ENCODE results near the gene GZMA.
"Not testable (repeated sequence)": the region's sequence is repeated elsewhere in the genome, so short reads cannot be mapped to it uniquely, and the experiment has no call there.

Gene GZMA

GRCh38 chr5:55096861-55097260 is 5.6 kb upstream of the GZMA start:
- Histone ChIP-seq H3K27me3 (ENCODE audit: insufficient read depth, insufficient read length) (no peaks in the 10 kb centered on the region), H3K36me3 (ENCODE audit: insufficient read depth, insufficient read length, low read length) (no peaks in the 10 kb centered on the region), H3K9me3 (ENCODE audit: insufficient read depth, low read length) (no peaks in the 10 kb centered on the region), H3K4me3 (ENCODE audit: insufficient read length, low read depth) (no peak overlapping the region), H3K4me1 (ENCODE audit: insufficient read depth, insufficient read length) (no peaks in the 10 kb centered on the region), H3K9ac (ENCODE audit: insufficient read length, low read depth) (no peak overlapping the region)
- TF ChIP-seq ZNF274 (IDR thresholded peaks at IDR 0.05; ENCODE audit: low read depth, low read length) (no peak), YY1 (IDR thresholded peaks at IDR 0.05; ENCODE audit: insufficient read depth, insufficient read length) (no peak), SUZ12 (IDR thresholded peaks at IDR 0.05; ENCODE audit: extremely low read depth, insufficient read depth, insufficient read length) (no peak)
- DNase-seq (ENCODE audit: low read depth, low spot score), result no peak

GRCh38 chr5:55101148-55101547 is 1.3 kb upstream of the GZMA start:
- not testable (repeated sequence) for H3K27me3 ChIP-seq (ENCODE audit: insufficient read depth, insufficient read length); H3K4me3 ChIP-seq (ENCODE audit: insufficient read length, low read depth); H3K9me3 ChIP-seq (ENCODE audit: insufficient read depth, low read length); H3K4me1 ChIP-seq (ENCODE audit: insufficient read depth, insufficient read length); H3K9ac ChIP-seq (ENCODE audit: insufficient read length, low read depth); H3K36me3 ChIP-seq (ENCODE audit: insufficient read depth, insufficient read length, low read length); DNase-seq (ENCODE audit: low read depth, low spot score)

- DNase-seq (ENCODE audit: low read depth, low spot score), result no peak
- Histone ChIP-seq H3K4me1 (ENCODE audit: insufficient read depth, insufficient read length) (no peaks in the 10 kb centered on the region), H3K27me3 (ENCODE audit: insufficient read depth, insufficient read length) (no peaks in the 10 kb centered on the region), H3K4me3 (ENCODE audit: insufficient read length, low read depth) (no peak overlapping the region), H3K9ac (ENCODE audit: insufficient read length, low read depth) (no peak overlapping the region), H3K36me3 (ENCODE audit: insufficient read depth, insufficient read length, low read length) (no peaks in the 10 kb centered on the region), H3K9me3 (ENCODE audit: insufficient read depth, low read length) (no peaks in the 10 kb centered on the region)
- no peak for TF ChIP-seq ZNF274 (IDR thresholded peaks at IDR 0.05; ENCODE audit: low read depth, low read length)
- no peak for TF ChIP-seq SUZ12 (IDR thresholded peaks at IDR 0.05; ENCODE audit: extremely low read depth, insufficient read depth, insufficient read length)
- no peak for TF ChIP-seq YY1 (IDR thresholded peaks at IDR 0.05; ENCODE audit: insufficient read depth, insufficient read length)
These were observed 730 bp upstream of the GZMA start for GRCh38 chr5:55101556-55102276.

DNA sequence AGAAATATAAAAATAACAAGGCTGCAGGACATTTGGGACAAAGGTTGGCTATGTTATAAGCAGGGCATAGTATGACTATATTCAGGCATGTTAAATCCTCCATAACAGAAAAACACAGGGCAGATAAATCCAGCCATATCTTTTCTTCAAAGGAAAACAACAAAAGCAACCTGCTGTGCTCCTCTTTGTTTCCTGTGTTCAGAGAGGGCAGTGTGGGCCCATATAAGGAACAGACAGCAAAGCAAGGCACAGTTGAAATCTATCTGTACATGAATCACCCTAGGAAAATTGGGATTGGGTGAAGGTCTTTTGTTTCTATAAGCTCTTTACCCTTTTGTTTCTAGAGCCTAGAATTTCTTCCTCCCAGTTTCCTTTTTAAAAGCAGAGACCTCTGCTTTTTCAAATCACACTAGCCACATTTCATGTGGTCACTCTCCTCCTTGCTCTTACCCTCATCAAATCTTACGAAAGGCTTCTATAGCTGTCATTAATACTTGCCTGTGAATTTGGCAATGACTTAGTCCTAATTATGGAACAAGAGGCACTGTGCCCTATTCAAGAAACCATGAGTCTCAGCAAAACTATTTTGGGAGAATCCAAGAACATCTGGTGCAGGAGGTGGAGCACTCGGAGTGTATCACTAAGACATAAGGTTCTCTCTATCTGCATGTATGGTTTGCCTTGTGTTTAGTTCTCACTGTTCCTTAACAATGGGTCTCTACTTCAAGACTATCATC is 1.8 kb downstream of the GZMA start:
- H3K9ac ChIP-seq (ENCODE audit: insufficient read length, low read depth), result no peak overlapping the region
- no peaks in the 10 kb centered on the region for H3K36me3 ChIP-seq (ENCODE audit: insufficient read depth, insufficient read length, low read length)

DNA sequence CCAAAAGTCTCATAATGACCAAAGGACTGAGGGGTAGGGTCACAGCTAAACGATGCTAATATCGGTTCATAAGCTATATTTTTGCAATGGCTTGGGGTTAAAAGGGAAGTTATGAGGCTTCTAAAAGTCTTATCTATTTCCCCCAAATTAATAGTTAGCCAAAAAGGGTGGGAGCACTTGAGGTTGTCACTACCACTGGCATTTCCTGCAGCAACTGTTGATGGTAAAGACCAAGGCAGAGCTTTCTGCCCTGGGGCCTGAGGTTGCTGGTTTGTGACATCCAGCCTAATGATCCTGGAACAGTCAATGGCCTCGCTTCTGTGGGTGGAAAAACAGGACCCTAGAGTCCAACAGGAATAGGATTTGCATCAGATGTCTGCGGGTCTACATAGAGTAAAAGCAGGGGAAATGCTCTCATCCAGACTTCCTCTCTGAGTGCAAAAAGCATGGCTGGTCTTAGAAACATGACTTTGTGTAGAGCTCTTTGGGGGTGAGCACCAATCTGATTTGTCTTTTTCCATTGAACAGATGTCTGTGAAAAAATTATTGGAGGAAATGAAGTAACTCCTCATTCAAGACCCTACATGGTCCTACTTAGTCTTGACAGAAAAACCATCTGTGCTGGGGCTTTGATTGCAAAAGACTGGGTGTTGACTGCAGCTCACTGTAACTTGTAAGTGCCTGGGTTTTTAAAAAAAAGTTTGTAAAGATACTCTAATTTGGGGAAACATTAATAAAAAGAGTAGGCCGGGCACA is 2.7 kb downstream of the GZMA start:
- Histone ChIP-seq H3K4me3 (ENCODE audit: insufficient read length, low read depth) (no peak overlapping the region), H3K27me3 (ENCODE audit: insufficient read depth, insufficient read length) (no peaks in the 10 kb centered on the region), H3K36me3 (ENCODE audit: insufficient read depth, insufficient read length, low read length) (no peaks in the 10 kb centered on the region)

More for the DNA sequence above, 1.8 kb downstream of the GZMA start:
- H3K4me1 ChIP-seq (ENCODE audit: insufficient read depth, insufficient read length), result no peaks in the 10 kb centered on the region
- TF ChIP-seq YY1 (IDR thresholded peaks at IDR 0.05; ENCODE audit: insufficient read depth, insufficient read length) (no peak), ZNF274 (IDR thresholded peaks at IDR 0.05; ENCODE audit: low read depth, low read length) (no peak), SUZ12 (IDR thresholded peaks at IDR 0.05; ENCODE audit: extremely low read depth, insufficient read depth, insufficient read length) (no peak)
- no peaks in the 10 kb centered on the region for H3K9me3 ChIP-seq (ENCODE audit: insufficient read depth, low read length)
- H3K27me3 ChIP-seq (ENCODE audit: insufficient read depth, insufficient read length), result no peaks in the 10 kb centered on the region
- no peak overlapping the region for H3K4me3 ChIP-seq (ENCODE audit: insufficient read length, low read depth)
- no peak for DNase-seq (ENCODE audit: low read depth, low spot score)

GRCh38 chr5:55105976-55106375 is 3.5 kb downstream of the GZMA start:
- not testable (repeated sequence) for H3K27me3 ChIP-seq (ENCODE audit: insufficient read depth, insufficient read length); H3K4me1 ChIP-seq (ENCODE audit: insufficient read depth, insufficient read length); H3K9me3 ChIP-seq (ENCODE audit: insufficient read depth, low read length); DNase-seq (ENCODE audit: low read depth, low spot score); H3K4me3 ChIP-seq (ENCODE audit: insufficient read length, low read depth); H3K9ac ChIP-seq (ENCODE audit: insufficient read length, low read depth); H3K36me3 ChIP-seq (ENCODE audit: insufficient read depth, insufficient read length, low read length)

More for the DNA sequence above, 2.7 kb downstream of the GZMA start:
- no peak overlapping the region for H3K9ac ChIP-seq (ENCODE audit: insufficient read length, low read depth)
- no peak for DNase-seq (ENCODE audit: low read depth, low spot score)
- TF ChIP-seq ZNF274 (IDR thresholded peaks at IDR 0.05; ENCODE audit: low read depth, low read length) (no peak), YY1 (IDR thresholded peaks at IDR 0.05; ENCODE audit: insufficient read depth, insufficient read length) (no peak), SUZ12 (IDR thresholded peaks at IDR 0.05; ENCODE audit: extremely low read depth, insufficient read depth, insufficient read length) (no peak)
- no peaks in the 10 kb centered on the region for H3K4me1 ChIP-seq (ENCODE audit: insufficient read depth, insufficient read length)
- no peaks in the 10 kb centered on the region for H3K9me3 ChIP-seq (ENCODE audit: insufficient read depth, low read length)

GRCh38 chr5:55108661-55109060 is 6.2 kb downstream of the GZMA start:
- no peak for DNase-seq (ENCODE audit: low read depth, low spot score)
- H3K9ac ChIP-seq (ENCODE audit: insufficient read length, low read depth), result no peak overlapping the region
- H3K4me1 ChIP-seq (ENCODE audit: insufficient read depth, insufficient read length), result no peaks in the 10 kb centered on the region
- no peaks in the 10 kb centered on the region for H3K9me3 ChIP-seq (ENCODE audit: insufficient read depth, low read length)
- TF ChIP-seq YY1 (IDR thresholded peaks at IDR 0.05; ENCODE audit: insufficient read depth, insufficient read length) (no peak), SUZ12 (IDR thresholded peaks at IDR 0.05; ENCODE audit: extremely low read depth, insufficient read depth, insufficient read length) (no peak), ZNF274 (IDR thresholded peaks at IDR 0.05; ENCODE audit: low read depth, low read length) (no peak)
- no peaks in the 10 kb centered on the region for H3K27me3 ChIP-seq (ENCODE audit: insufficient read depth, insufficient read length)
- H3K36me3 ChIP-seq (ENCODE audit: insufficient read depth, insufficient read length, low read length), result no peaks in the 10 kb centered on the region
- no peak overlapping the region for H3K4me3 ChIP-seq (ENCODE audit: insufficient read length, low read depth)

All from NT2/D1 (cell line).